22Rv1 (cell line): ENCODE measurements around the gene SLC7A1.

ENCODE experiments used
- CTCF ChIP-seq: fragments of 450-650 bp; IDR thresholded peaks from 2 replicates; pipeline ENCODE4 v1.5.1; 2017; ENCODE audit warnings: mild to moderate bottlenecking
- ZFX ChIP-seq: fragments of 450-650 bp; IDR thresholded peaks from 2 replicates; pipeline ENCODE4 v1.6.1; 2017; ENCODE audit warnings: antibody characterized with exemption, borderline replicate concordance

- TF ChIP-seq CTCF (peak; percentile 18), ZFX (no peak)
Observed at GRCh38 chr13:29595380-29596063, at the start of gene SLC7A1.
